Measurements from ENCODE around the gene SLC1A2. TPM values are rescaled to one million over a fixed set of nuclear protein-coding genes. Genes with fewer than 3 reads are reported as not detected.

The SLC1A2 gene
- total RNA-seq, 1 experiment from 2014 or later, result 0.50 TPM

- no peak overlapping the region for H4K91ac ChIP-seq (ENCODE audit: insufficient read length, low read depth, low read length)
- no peaks in the 10 kb centered on the region; a peak in 1 of 5 replicates for H3K9me3 Mint-ChIP-seq
- H3K56ac ChIP-seq (ENCODE audit: insufficient read length, low read depth, low read length), result no peak overlapping the region
- no peaks in the 10 kb centered on the region for H3K4me1 Mint-ChIP-seq
- H3K36me3 Mint-ChIP-seq (ENCODE audit: insufficient read depth in 1 of 3, low read depth in 3 of 3), result 0 out of 7 replicates have a peak, but pooled peaks cover 0 to 4% (median 0%) of the 10 kb centered on the region in 3 experiments
- H3K79me2 ChIP-seq (ENCODE audit: insufficient read depth, low read length), result no peaks in the 10 kb centered on the region
- H3K27me3 Mint-ChIP-seq (ENCODE audit: low read depth), result no peaks in the 10 kb centered on the region; the same call in none of the 2 replicates
- H4K5ac ChIP-seq (ENCODE audit: insufficient read length, low read depth, low read length), result no peak overlapping the region
- no peak overlapping the region for H2BK12ac ChIP-seq (ENCODE audit: insufficient read length, low read depth, low read length)
- H2BK20ac ChIP-seq (ENCODE audit: low read depth, low read length, poor library complexity, severe bottlenecking), result no peak overlapping the region
- H3K4ac ChIP-seq (ENCODE audit: low read depth, low read length), result no peak overlapping the region
- no peak overlapping the region for H2BK15ac ChIP-seq (ENCODE audit: low read depth, low read length)
- H3K27me3 ChIP-seq (ENCODE audit: insufficient read depth, low read length), result no peaks in the 10 kb centered on the region
- no peaks in the 10 kb centered on the region for H3K79me1 ChIP-seq (ENCODE audit: insufficient read depth, low read depth, low read length, poor library complexity, severe bottlenecking)
- H3K4me1 ChIP-seq (ENCODE audit: insufficient read depth, low read length), result no peaks in the 10 kb centered on the region
- no peak overlapping the region for H2BK120ac ChIP-seq (ENCODE audit: low read depth, low read length, poor library complexity, severe bottlenecking)
- no peak overlapping the region for H2AK5ac ChIP-seq (ENCODE audit: insufficient read length, low read length)
- TF ChIP-seq CTCF (conservative IDR thresholded peaks at IDR 0.05), result no peak
- no peaks in the 10 kb centered on the region for H3K23me2 ChIP-seq (ENCODE audit: insufficient read length, low read depth, low read length, poor library complexity, severe bottlenecking)
- DNase-seq, result no peak
- no peak overlapping the region for H3K4me3 Mint-ChIP-seq
- no peaks in the 10 kb centered on the region for H4K20me1 ChIP-seq (ENCODE audit: control insufficient read depth, insufficient read depth, insufficient read length)
- WGBS (ENCODE audit: extremely low coverage, insufficient read length, low lambda C conversion rate), result no CpG with 5 or more reads among the region's 1 CpG
- no peak overlapping the region for H2AFZ ChIP-seq (ENCODE audit: low read length)
- H2BK5ac ChIP-seq (ENCODE audit: insufficient read length, low read length), result no peak overlapping the region
- no peak overlapping the region for H3K9ac ChIP-seq (ENCODE audit: extremely low read depth, insufficient read length, low read length)
- H3K14ac ChIP-seq (ENCODE audit: insufficient read depth, low read length), result no peak overlapping the region
- no peak overlapping the region for H3K18ac ChIP-seq (ENCODE audit: insufficient read length, low read depth, low read length)
- H3K9me3 ChIP-seq (ENCODE audit: control insufficient read depth, low read depth, low read length), result no peaks in the 10 kb centered on the region
- H3T11ph ChIP-seq (ENCODE audit: low read length), result no peak overlapping the region
- no peak overlapping the region for H3K27ac ChIP-seq (ENCODE audit: insufficient read length, low read depth, low read length)
- H3K27ac Mint-ChIP-seq, result no peak overlapping the region
- no peak overlapping the region for H3K23ac ChIP-seq (ENCODE audit: insufficient read length, low read depth, low read length)
- no peak overlapping the region for H3K4me2 ChIP-seq (ENCODE audit: insufficient read depth, insufficient read length, low read length)
- no peak overlapping the region for H4K8ac ChIP-seq (replicated peaks; ENCODE audit: insufficient read length, low read depth, low read length)
These were observed 189.0 kb downstream of the SLC1A2 start for GRCh38 chr11:35230388-35230787.

Measured in H9 (cell line).